ENCODE data around the gene CTDP1. TPM values are rescaled to one million over a fixed set of nuclear protein-coding genes. Genes with fewer than 3 reads are reported as not detected.

The CTDP1 gene
- total and polyA plus RNA-seq, 9 of the 15 experiments (the other 6 are each of a cell fraction or from before 2014, with no cell fraction given) = 0.07 to 19.2 (median 4.0) TPM

GRCh38 chr18:79772108-79772864 is 92.7 kb downstream of the CTDP1 start:
- CTCF ChIA-PET (ENCODE audit: low intra/inter-chr PET ratio) = no interaction called here
- Histone ChIP-seq H3K27ac (ENCODE audit: extremely low read depth, low read depth, low read length) (no peak overlapping the region), H3K9me1 (ENCODE audit: control insufficient read depth, insufficient read depth, low read length) (no peaks in the 10 kb centered on the region), H3K9ac (ENCODE audit: insufficient read depth in 1 of 2, low read depth in 2 of 2, low read length in 2 of 2) (no peak overlapping the region), H3K4me2 (ENCODE audit: insufficient read depth, low read length) (no peak overlapping the region), H3K4me3 (no peak overlapping the region), H3K4me1 (replicated peaks in 1 of 2; ENCODE audit: control insufficient read depth in 2 of 2, insufficient read depth in 2 of 2, low read length in 2 of 2) (no peaks in the 10 kb centered on the region), H3K79me2 (ENCODE audit: control insufficient read depth, insufficient read depth, low read length) (no peaks in the 10 kb centered on the region), H3K27me3 (ENCODE audit: control insufficient read depth in 2 of 2, insufficient read depth in 2 of 2, low read length in 2 of 2) (peaks cover 13 to 64% of the 10 kb centered on the region in 2 experiments), H2AFZ (ENCODE audit: low read depth, low read length) (no peak overlapping the region), H4K20me1 (replicated peaks; ENCODE audit: control insufficient read depth, insufficient read depth, low read length) (no peaks in the 10 kb centered on the region), H3K36me3 (ENCODE audit: control insufficient read depth, insufficient read depth, low read length) (no peaks in the 10 kb centered on the region), H3K9me3 (replicated peaks; ENCODE audit: control insufficient read depth, insufficient read depth, low read depth, low read length) (no peaks in the 10 kb centered on the region)
- FAIRE-seq = no peak
- DNase-seq (ENCODE audit: extremely low read depth in 1 of 4, low spot score in 3 of 4) = no peak
- no TSS peak for BruUV-seq (replicated peaks)
- WGBS (ENCODE audit: insufficient coverage, low coverage, missing lambda C conversion rate) = 2% methylated on average over 20 of the region's 38 CpGs
- POLR2A ChIA-PET = no interaction called here
- in situ Hi-C loops (cut with MboI) (no loop called here), intact Hi-C loops (cut with micrococcal nuclease) (no loop called here)
- no peak for TF ChIP-seq SIRT6 (IDR thresholded peaks at IDR 0.05; ENCODE audit: low read depth, low read length)
- TF ChIP-seq EGR1 (conservative IDR thresholded peaks at IDR 0.05) = peak; percentile 31; the same call in 1 of the 2 replicates
- no peak for TF ChIP-seq E2F6 (IDR thresholded peaks at IDR 0.05; ENCODE audit: borderline replicate concordance in 1 of 2, extremely low read depth in 1 of 2, insufficient read depth in 1 of 2, insufficient read length in 1 of 2, low read depth in 1 of 2, low read length in 1 of 2, poor library complexity in 1 of 2, severe bottlenecking in 1 of 2)
- ATAC-seq = no peak
